HepG2 (cell line): Measurements from ENCODE around the gene GDAP1L1. TPM values are rescaled to one million over a fixed set of nuclear protein-coding genes. Genes with fewer than 3 reads are reported as not detected.

Experiments used
- CBX2 ChIP-seq, 2 experiments: fragments of 200-600 bp in 1 of 2; sonication (generic); formaldehyde crosslinking in 1 of 2; IDR thresholded peaks; 2 replicates each; pipeline versions ENCODE4 v1.7.0 to v1.8.1; 2018 to 2022; ENCODE audit warnings: low read depth in 2 of 2, low read length in 1 of 2, mild to moderate bottlenecking in 1 of 2, missing genetic modification reagents in 1 of 2
- CHD4 ChIP-seq: fragments of 200-600 bp; sonication (generic); IDR thresholded peaks from 2 replicates; pipeline ENCODE4 v1.7.0; 2017; ENCODE audit warnings: mild to moderate bottlenecking, low read length, borderline replicate concordance
- ZHX2 ChIP-seq, 2 experiments: sonication (generic) in 1 of 2; formaldehyde crosslinking in 1 of 2; IDR thresholded peaks; 2 replicates each; pipeline versions ENCODE4 v1.6.1 to v1.9.0; 2014 to 2022; ENCODE audit warnings: antibody characterized with exemption in 1 of 2, borderline replicate concordance in 1 of 2, inconsistent platforms in 1 of 2, low read depth in 1 of 2, missing genetic modification reagents in 1 of 2
- ZNF160 ChIP-seq: sonication (generic); formaldehyde crosslinking; IDR thresholded peaks from 2 replicates; pipeline ENCODE4 v1.8.0; 2022; ENCODE audit warnings: mild to moderate bottlenecking, inconsistent platforms, missing genetic modification reagents
- ZNF180 ChIP-seq: sonication (generic); formaldehyde crosslinking; IDR thresholded peaks from 2 replicates; pipeline ENCODE4 v1.4.0; 2020; ENCODE audit warnings: low read depth, missing genetic modification reagents, borderline replicate concordance
- ZNF207 ChIP-seq: fragments of 450-650 bp; IDR thresholded peaks from 2 replicates; pipeline ENCODE4 v1.6.1; 2016; ENCODE audit warnings: antibody characterized with exemption, borderline replicate concordance
- ZNF646 ChIP-seq: sonication (generic); formaldehyde crosslinking; IDR thresholded peaks from 2 replicates; pipeline ENCODE4 v1.9.0; 2021; ENCODE audit warnings: mild to moderate bottlenecking, missing genetic modification reagents
- ZNF709 ChIP-seq: sonication (generic); formaldehyde crosslinking; IDR thresholded peaks from 2 replicates; pipeline ENCODE4 v1.5.0; 2020; ENCODE audit warnings: mild to moderate bottlenecking, missing genetic modification reagents
- ZUFSP ChIP-seq: sonication (generic); formaldehyde crosslinking; IDR thresholded peaks from 2 replicates; pipeline ENCODE4 v1.9.0; 2021; ENCODE audit warnings: missing genetic modification reagents, mild to moderate bottlenecking, borderline replicate concordance
- polyA plus RNA-seq, 8 experiments: library from polyadenylated mRNA; depleted of rRNA in 3 of 8; stranded (reverse) in 7 of 8; unstranded in 1 of 8; fragments of >200 nt; fragmentation: Illumina TruSeq in 4 of 8; extraction: Trizol in 4 of 8; gene quantifications; 2 replicates each; pipeline versions ENCODE4 v1.2.1 to v1.2.3, GENCODE V29; 2011 to 2016; ENCODE audit warnings: low read depth in 4 of 8, missing spikeins in 1 of 8, mixed read lengths in 1 of 8; ENCODE audit not compliant: insufficient read depth in 1 of 8
- total RNA-seq, 5 experiments: library from RNA; depleted of rRNA; stranded (reverse); fragments of >200 nt; fragmentation: Illumina TruSeq; extraction: Trizol; gene quantifications; 2 replicates each; pipeline ENCODE4 v1.2.3, GENCODE V29; 2016; ENCODE audit warnings: low read depth in 1 of 5
- TF ChIP-seq, protein P1 (sequence below): sonication (generic); formaldehyde crosslinking; IDR thresholded peaks from 2 replicates; pipeline ENCODE4 v1.4.0; 2020; ENCODE audit warnings: mild to moderate bottlenecking, missing genetic modification reagents

The GDAP1L1 gene
- total and polyA plus RNA-seq, 2 of the 13 experiments (the other 11 are each of a cell fraction or from before 2014, with no cell fraction given), result 0.04 TPM; not detected in 1

GRCh38 chr20:44211177-44212039 lies 35.7 kb upstream of the GDAP1L1 start (continued):
- TF ChIP-seq ZNF646 (CRISPR knock-in tag), result no peak
- no peak; the same call in 1 of the 2 replicates for TF ChIP-seq ZNF160 (CRISPR knock-in tag)
- no peak for TF ChIP-seq ZNF207
- TF ChIP-seq ZNF180 (CRISPR knock-in tag), result no peak
- no peak for TF ChIP-seq ZNF709 (CRISPR knock-in tag)
- TF ChIP-seq ZUFSP (CRISPR knock-in tag), result no peak
- TF ChIP-seq, protein P1, sequence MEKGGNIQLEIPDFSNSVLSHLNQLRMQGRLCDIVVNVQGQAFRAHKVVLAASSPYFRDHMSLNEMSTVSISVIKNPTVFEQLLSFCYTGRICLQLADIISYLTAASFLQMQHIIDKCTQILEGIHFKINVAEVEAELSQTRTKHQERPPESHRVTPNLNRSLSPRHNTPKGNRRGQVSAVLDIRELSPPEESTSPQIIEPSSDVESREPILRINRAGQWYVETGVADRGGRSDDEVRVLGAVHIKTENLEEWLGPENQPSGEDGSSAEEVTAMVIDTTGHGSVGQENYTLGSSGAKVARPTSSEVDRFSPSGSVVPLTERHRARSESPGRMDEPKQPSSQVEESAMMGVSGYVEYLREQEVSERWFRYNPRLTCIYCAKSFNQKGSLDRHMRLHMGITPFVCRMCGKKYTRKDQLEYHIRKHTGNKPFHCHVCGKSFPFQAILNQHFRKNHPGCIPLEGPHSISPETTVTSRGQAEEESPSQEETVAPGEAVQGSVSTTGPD (CRISPR knock-in tag), result peak; percentile 61; the same call in 1 of the 2 replicates
- TF ChIP-seq ZHX2 (IDR thresholded peaks at IDR 0.05; ENCODE audit: low read depth), result no peak
- no peak for TF ChIP-seq ZHX2 (CRISPR knock-in tag; IDR thresholded peaks at IDR 0.05; ENCODE audit: borderline replicate concordance)
- no peak for TF ChIP-seq CHD4
- no peak for TF ChIP-seq CBX2 (IDR thresholded peaks at IDR 0.05; ENCODE audit: low read depth, low read length)
- TF ChIP-seq CBX2 (CRISPR knock-in tag; IDR thresholded peaks at IDR 0.05; ENCODE audit: low read depth), result peak; percentile 32; the same call in 1 of the 2 replicates
